ENCODE results near the gene MEI1. TPM values are rescaled to one million over a fixed set of nuclear protein-coding genes. Genes with fewer than 3 reads are reported as not detected.
A peak's percentile ranks its signal among the peaks of the same experiment; 100 is the strongest.

Gene MEI1
- total and polyA plus RNA-seq, 9 of the 15 experiments (the other 6 are each of a cell fraction or from before 2014, with no cell fraction given) = 0.08 to 0.68 (median 0.18) TPM; not detected in 2

DNA sequence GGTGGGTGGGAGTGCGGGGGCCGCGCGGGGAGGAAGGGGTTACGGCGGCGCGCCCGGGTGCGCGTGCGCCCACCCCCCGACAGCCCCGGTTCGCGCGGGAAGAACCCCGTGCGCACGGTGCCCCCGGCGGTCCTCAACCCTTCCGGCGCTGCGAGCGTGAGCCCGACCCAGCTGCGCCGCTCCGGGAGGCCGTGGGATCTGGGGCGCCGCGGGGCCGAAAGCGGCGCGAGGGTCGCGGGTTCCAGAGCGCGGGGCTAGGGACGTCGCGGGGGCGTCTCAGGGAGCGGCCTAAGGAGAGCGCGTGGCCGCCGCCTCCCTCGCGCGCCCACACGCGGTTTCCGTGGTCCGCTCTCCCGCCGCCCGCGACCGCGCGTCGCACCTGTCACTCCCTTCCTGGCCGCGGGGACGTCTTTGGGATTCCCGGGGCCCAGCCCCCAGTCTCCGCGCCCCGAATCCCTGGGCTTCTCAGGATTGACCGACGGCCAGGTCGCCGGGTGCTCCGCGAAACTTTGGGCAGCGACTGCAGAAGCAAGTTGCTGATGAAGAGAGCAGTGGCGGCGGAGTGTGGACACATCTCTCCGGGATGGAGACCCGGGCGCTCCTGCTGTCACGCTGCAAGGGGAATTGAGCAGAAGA lies 134.2 kb downstream of the MEI1 start (continued):
- peak; percentile 64 for TF ChIP-seq MYC (IDR thresholded peaks at IDR 0.05; ENCODE audit: low read depth, low read length)
- TF ChIP-seq MYC (CRISPR knock-in tag; IDR thresholded peaks at IDR 0.05; ENCODE audit: borderline replicate concordance, low read depth) = no peak
- no peak for TF ChIP-seq ERF (CRISPR knock-in tag; IDR thresholded peaks at IDR 0.05)

DNA sequence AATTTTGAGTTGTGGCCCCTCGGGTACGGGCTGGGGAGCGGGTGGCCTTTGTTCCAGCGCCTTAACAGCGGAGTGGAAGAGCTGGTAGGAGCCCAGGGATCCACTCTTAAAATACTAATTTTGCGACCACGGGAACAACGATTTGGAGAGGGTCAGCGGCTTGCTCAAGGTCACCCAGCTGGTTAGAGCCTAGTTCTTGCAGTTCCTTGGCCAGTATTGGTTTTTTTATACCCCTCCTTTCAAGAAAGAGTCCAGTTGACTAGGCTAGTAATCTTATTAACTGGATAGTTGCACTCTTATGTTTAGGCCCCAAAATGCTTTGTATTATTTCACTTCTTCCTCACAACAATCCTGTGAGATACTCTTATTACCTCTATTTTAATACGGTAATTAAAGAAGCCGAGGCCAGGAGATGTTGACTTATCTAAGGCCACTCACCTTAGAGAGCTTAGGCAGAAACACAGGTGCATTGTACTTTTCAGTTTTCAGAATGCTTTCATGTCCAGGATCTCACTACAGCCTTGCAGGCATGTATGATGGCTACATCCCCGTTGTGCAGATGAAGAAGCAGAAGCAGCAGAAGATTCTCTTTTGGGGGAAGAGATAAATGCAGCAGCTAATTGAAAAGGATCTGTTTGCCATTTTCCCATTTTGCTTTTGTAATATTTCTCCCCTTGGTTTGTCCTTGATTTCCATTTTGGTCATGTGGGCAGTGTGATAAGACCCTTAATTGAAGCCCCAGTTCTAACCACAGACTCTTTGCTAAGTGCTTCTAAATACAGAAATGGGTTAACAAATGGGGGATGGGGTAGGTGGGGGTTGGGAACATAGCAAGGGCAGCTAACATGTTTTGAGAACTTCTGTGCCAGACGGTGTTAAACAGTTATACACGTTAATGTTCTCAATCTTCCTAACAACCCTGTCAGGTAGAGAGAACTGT lies 135.0 kb downstream of the MEI1 start:
- FAIRE-seq (no peak), ATAC-seq (no peak), DNase-seq (ENCODE audit: extremely low read depth in 1 of 4, low spot score in 3 of 4) (no peak)
- H3K79me2 ChIP-seq (ENCODE audit: control insufficient read depth, insufficient read depth, low read length) = peaks cover 64% of the 10 kb centered on the region
- H3K36me3 ChIP-seq (ENCODE audit: control insufficient read depth, insufficient read depth, low read length) = peaks cover 41% of the 10 kb centered on the region
- peaks cover 17 to 33% of the 10 kb centered on the region in 2 experiments; a peak in 4 of 5 replicates for H3K4me1 ChIP-seq (replicated peaks in 1 of 2; ENCODE audit: control insufficient read depth in 2 of 2, insufficient read depth in 2 of 2, low read length in 2 of 2)
- peaks cover 13% of the 10 kb centered on the region for H3K9me1 ChIP-seq (ENCODE audit: control insufficient read depth, insufficient read depth, low read length)
- H4K20me1 ChIP-seq (replicated peaks; ENCODE audit: control insufficient read depth, insufficient read depth, low read length) = peaks cover 8% of the 10 kb centered on the region; the same call in 1 of the 2 replicates
- ChIA-PET POLR2A (interaction anchor here (2.7 kb wide), 1 partner anchor 10 kb away, joined by 34 read pairs; no protein-coding TSS in a partner anchor), CTCF (ENCODE audit: low intra/inter-chr PET ratio) (no interaction called here)
- H3K27ac ChIP-seq (ENCODE audit: extremely low read depth, low read depth, low read length) = peak overlapping the region; percentile 98
- peak overlapping the region; percentile 66 for H3K4me3 ChIP-seq
- intact Hi-C loops (cut with micrococcal nuclease) (no loop called here), in situ Hi-C loops (cut with MboI) (no loop called here)
- H3K4me2 ChIP-seq (ENCODE audit: insufficient read depth, low read length) = peak overlapping the region; percentile 83
- H3K27me3 ChIP-seq (ENCODE audit: control insufficient read depth in 2 of 2, insufficient read depth in 2 of 2, low read length in 2 of 2) = no peaks in the 10 kb centered on the region
- H3K9ac ChIP-seq (ENCODE audit: insufficient read depth in 1 of 2, low read depth in 2 of 2, low read length in 2 of 2) = peak overlapping the region; percentile 93 to 96
- no peaks in the 10 kb centered on the region; the same call in 1 of the 2 replicates for H3K9me3 ChIP-seq (replicated peaks; ENCODE audit: control insufficient read depth, insufficient read depth, low read depth, low read length)
- TSS peak; percentile 55 for BruUV-seq (replicated peaks)
- no peak overlapping the region for H2AFZ ChIP-seq (ENCODE audit: low read depth, low read length)
- WGBS (ENCODE audit: insufficient coverage, low coverage, missing lambda C conversion rate) = 2% methylated on average over 14 of the region's 14 CpGs
- TF ChIP-seq, protein P1, sequence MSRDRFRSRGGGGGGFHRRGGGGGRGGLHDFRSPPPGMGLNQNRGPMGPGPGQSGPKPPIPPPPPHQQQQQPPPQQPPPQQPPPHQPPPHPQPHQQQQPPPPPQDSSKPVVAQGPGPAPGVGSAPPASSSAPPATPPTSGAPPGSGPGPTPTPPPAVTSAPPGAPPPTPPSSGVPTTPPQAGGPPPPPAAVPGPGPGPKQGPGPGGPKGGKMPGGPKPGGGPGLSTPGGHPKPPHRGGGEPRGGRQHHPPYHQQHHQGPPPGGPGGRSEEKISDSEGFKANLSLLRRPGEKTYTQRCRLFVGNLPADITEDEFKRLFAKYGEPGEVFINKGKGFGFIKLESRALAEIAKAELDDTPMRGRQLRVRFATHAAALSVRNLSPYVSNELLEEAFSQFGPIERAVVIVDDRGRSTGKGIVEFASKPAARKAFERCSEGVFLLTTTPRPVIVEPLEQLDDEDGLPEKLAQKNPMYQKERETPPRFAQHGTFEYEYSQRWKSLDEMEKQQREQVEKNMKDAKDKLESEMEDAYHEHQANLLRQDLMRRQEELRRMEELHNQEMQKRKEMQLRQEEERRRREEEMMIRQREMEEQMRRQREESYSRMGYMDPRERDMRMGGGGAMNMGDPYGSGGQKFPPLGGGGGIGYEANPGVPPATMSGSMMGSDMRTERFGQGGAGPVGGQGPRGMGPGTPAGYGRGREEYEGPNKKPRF (IDR thresholded peaks at IDR 0.05; ENCODE audit: low read depth, low read length) = no peak
- TF ChIP-seq GATA2 (CRISPR knock-in tag; IDR thresholded peaks at IDR 0.05) = no peak
- TF ChIP-seq MYC (IDR thresholded peaks at IDR 0.05; ENCODE audit: low read depth, low read length) = no peak
- TF ChIP-seq MYC (CRISPR knock-in tag; IDR thresholded peaks at IDR 0.05; ENCODE audit: borderline replicate concordance, low read depth) = 0 out of 2 replicates have a peak, but pooled peaks have one; percentile 46
- TF ChIP-seq PCBP1 (IDR thresholded peaks at IDR 0.05; ENCODE audit: low read depth, low read length, poor library complexity, severe bottlenecking) = no peak
- TF ChIP-seq, protein P2, sequence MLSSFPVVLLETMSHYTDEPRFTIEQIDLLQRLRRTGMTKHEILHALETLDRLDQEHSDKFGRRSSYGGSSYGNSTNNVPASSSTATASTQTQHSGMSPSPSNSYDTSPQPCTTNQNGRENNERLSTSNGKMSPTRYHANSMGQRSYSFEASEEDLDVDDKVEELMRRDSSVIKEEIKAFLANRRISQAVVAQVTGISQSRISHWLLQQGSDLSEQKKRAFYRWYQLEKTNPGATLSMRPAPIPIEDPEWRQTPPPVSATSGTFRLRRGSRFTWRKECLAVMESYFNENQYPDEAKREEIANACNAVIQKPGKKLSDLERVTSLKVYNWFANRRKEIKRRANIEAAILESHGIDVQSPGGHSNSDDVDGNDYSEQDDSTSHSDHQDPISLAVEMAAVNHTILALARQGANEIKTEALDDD (IDR thresholded peaks at IDR 0.05) = peak; percentile 53
- 0 out of 2 replicates have a peak, but pooled peaks have one; percentile 15 for TF ChIP-seq SMARCA4 (IDR thresholded peaks at IDR 0.05)
- TF ChIP-seq KHSRP (IDR thresholded peaks at IDR 0.05) = no peak
- TF ChIP-seq CBFA2T3 (IDR thresholded peaks at IDR 0.05) = peak; percentile 30
- TF ChIP-seq YY1 (IDR thresholded peaks at IDR 0.05; ENCODE audit: borderline replicate concordance in 1 of 3, control insufficient read depth in 1 of 3, extremely low read depth in 1 of 3, insufficient read depth in 3 of 3, insufficient read length in 1 of 3, insufficient replicate concordance in 2 of 3, low read depth in 1 of 3, low read length in 2 of 3) = no peak
- no peak for TF ChIP-seq SIN3B (IDR thresholded peaks at IDR 0.05; ENCODE audit: low read depth)

All from K562 (cell line).